GM12892 (cell line): ENCODE measurements around the gene GOSR1.
"Not testable (repeated sequence)": the region's sequence is repeated elsewhere in the genome, so short reads cannot be mapped to it uniquely, and the experiment has no call there.

Experiments used
- POLR2A ChIP-seq: IDR thresholded peaks from 2 replicates; pipeline ENCODE4 v1.6.1; 2011; ENCODE audit warnings: low read depth, low read length, control low read depth
- POLR2AphosphoS5 ChIP-seq: IDR thresholded peaks from 2 replicates; pipeline ENCODE4 v1.6.1; 2011; ENCODE audit warnings: low read depth, low read length, control low read depth
- TAF1 ChIP-seq: IDR thresholded peaks from 2 replicates; pipeline ENCODE4 v1.6.1; 2011; ENCODE audit warnings: low read depth, mild to moderate bottlenecking, control low read depth, low read length, borderline replicate concordance

DNA sequence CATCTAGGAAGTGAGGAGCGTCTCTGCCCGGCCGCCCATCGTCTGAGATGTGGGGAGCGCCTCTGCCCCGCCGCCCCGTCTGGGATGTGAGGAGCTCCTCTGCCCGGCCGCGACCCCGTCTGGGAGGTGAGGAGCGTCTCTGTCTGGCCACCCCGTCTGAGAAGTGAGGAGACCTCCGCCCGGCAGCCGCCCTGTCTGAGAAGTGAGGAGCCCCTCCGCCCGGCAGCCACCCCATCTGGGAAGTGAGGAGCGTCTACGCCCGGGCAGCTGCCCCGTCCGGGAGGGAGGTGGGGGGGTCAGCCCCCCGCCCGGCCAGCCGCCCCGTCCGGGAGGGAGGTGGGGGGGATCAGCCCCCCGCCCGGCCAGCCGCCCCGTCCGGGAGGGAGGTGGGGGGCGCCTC is 46.0 kb downstream of the GOSR1 start:
- not testable (repeated sequence) for TF ChIP-seq POLR2A, TAF1, POLR2AphosphoS5
